ENCODE results near the gene DSP. TPM values are rescaled to one million over a fixed set of nuclear protein-coding genes. Genes with fewer than 3 reads are reported as not detected.

The DSP gene
- total RNA-seq, 1 experiment from 2014 or later, result 76.1 TPM

DNA sequence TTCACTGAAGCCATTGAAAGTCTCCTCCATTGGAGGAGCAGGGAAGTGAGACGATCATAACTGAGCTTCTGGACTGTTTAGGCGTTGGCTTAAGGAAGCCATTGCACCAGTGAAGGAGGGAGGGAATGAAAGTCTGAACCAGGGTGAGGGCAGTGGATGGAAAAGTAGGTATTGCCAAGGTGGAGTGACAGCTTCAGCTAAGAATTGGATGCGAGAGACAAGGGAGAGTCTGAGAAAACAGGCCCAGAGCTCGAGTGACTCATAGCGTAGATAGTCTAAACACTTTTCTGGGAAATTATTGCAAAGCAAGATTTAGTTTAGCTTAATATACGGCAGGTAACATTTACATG lies 4.5 kb downstream of the DSP start (continued):
- TF ChIP-seq ZNF232 (CRISPR knock-in tag; IDR thresholded peaks at IDR 0.05), result no peak
- TF ChIP-seq TEAD1 (CRISPR knock-in tag; IDR thresholded peaks at IDR 0.05), result no peak
- TF ChIP-seq GTF2I (CRISPR knock-in tag; conservative IDR thresholded peaks at IDR 0.05), result no peak
- TF ChIP-seq, protein P1, sequence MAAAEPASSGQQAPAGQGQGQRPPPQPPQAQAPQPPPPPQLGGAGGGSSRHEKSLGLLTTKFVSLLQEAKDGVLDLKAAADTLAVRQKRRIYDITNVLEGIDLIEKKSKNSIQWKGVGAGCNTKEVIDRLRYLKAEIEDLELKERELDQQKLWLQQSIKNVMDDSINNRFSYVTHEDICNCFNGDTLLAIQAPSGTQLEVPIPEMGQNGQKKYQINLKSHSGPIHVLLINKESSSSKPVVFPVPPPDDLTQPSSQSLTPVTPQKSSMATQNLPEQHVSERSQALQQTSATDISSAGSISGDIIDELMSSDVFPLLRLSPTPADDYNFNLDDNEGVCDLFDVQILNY (CRISPR knock-in tag; IDR thresholded peaks at IDR 0.05), result no peak
- TF ChIP-seq RORB (CRISPR knock-in tag; IDR thresholded peaks at IDR 0.05), result no peak

DNA sequence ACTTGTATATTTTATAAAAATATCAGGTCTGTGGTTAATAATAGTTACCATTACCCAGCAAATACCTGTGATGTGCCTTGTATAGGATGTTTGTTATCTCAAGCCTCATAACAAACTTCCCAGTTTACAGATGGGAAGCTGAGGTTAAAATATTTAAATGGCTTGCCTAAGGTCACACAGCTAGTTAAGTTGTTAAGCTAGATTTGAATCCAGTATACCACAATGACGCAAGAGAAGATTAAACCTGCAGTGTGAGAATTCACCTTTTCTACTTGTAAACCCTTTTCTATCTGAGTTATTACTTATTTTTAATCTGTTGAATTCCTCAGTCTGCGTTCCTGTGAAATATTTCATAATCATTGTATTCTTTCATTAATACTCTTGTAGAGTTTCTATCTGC lies 4.9 kb downstream of the DSP start:
- TF ChIP-seq FOXK1 (CRISPR knock-in tag; IDR thresholded peaks at IDR 0.05), result no peak
- TF ChIP-seq, protein P2, sequence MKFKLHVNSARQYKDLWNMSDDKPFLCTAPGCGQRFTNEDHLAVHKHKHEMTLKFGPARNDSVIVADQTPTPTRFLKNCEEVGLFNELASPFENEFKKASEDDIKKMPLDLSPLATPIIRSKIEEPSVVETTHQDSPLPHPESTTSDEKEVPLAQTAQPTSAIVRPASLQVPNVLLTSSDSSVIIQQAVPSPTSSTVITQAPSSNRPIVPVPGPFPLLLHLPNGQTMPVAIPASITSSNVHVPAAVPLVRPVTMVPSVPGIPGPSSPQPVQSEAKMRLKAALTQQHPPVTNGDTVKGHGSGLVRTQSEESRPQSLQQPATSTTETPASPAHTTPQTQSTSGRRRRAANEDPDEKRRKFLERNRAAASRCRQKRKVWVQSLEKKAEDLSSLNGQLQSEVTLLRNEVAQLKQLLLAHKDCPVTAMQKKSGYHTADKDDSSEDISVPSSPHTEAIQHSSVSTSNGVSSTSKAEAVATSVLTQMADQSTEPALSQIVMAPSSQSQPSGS (CRISPR knock-in tag; IDR thresholded peaks at IDR 0.05; ENCODE audit: borderline replicate concordance, low read depth), result no peak
- TF ChIP-seq SP1 (CRISPR knock-in tag; conservative IDR thresholded peaks at IDR 0.05), result no peak
- TF ChIP-seq, protein P3, sequence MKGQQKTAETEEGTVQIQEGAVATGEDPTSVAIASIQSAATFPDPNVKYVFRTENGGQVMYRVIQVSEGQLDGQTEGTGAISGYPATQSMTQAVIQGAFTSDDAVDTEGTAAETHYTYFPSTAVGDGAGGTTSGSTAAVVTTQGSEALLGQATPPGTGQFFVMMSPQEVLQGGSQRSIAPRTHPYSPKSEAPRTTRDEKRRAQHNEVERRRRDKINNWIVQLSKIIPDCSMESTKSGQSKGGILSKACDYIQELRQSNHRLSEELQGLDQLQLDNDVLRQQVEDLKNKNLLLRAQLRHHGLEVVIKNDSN (CRISPR knock-in tag; IDR thresholded peaks at IDR 0.05), result no peak
- TF ChIP-seq, protein P4, sequence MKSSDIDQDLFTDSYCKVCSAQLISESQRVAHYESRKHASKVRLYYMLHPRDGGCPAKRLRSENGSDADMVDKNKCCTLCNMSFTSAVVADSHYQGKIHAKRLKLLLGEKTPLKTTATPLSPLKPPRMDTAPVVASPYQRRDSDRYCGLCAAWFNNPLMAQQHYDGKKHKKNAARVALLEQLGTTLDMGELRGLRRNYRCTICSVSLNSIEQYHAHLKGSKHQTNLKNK (CRISPR knock-in tag; IDR thresholded peaks at IDR 0.05), result no peak
- TF ChIP-seq OVOL2 (CRISPR knock-in tag; IDR thresholded peaks at IDR 0.05; ENCODE audit: borderline replicate concordance), result no peak
- TF ChIP-seq EMX1 (CRISPR knock-in tag; IDR thresholded peaks at IDR 0.05), result no peak
- TF ChIP-seq NFYB (CRISPR knock-in tag; conservative IDR thresholded peaks at IDR 0.05; ENCODE audit: low read depth), result no peak
- TF ChIP-seq RELA (CRISPR knock-in tag; IDR thresholded peaks at IDR 0.05; ENCODE audit: borderline replicate concordance), result no peak
- TF ChIP-seq, protein P5, sequence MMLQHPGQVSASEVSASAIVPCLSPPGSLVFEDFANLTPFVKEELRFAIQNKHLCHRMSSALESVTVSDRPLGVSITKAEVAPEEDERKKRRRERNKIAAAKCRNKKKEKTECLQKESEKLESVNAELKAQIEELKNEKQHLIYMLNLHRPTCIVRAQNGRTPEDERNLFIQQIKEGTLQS (CRISPR knock-in tag; conservative IDR thresholded peaks at IDR 0.05), result no peak
- TF ChIP-seq ZNF423 (CRISPR knock-in tag; IDR thresholded peaks at IDR 0.05), result no peak
- TF ChIP-seq, protein P6, sequence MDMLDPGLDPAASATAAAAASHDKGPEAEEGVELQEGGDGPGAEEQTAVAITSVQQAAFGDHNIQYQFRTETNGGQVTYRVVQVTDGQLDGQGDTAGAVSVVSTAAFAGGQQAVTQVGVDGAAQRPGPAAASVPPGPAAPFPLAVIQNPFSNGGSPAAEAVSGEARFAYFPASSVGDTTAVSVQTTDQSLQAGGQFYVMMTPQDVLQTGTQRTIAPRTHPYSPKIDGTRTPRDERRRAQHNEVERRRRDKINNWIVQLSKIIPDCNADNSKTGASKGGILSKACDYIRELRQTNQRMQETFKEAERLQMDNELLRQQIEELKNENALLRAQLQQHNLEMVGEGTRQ (CRISPR knock-in tag; IDR thresholded peaks at IDR 0.05), result no peak
- no peak for TF ChIP-seq ZNF232 (CRISPR knock-in tag; IDR thresholded peaks at IDR 0.05)
- TF ChIP-seq FOXP1 (CRISPR knock-in tag; IDR thresholded peaks at IDR 0.05; ENCODE audit: borderline replicate concordance), result no peak
- TF ChIP-seq, protein P7, sequence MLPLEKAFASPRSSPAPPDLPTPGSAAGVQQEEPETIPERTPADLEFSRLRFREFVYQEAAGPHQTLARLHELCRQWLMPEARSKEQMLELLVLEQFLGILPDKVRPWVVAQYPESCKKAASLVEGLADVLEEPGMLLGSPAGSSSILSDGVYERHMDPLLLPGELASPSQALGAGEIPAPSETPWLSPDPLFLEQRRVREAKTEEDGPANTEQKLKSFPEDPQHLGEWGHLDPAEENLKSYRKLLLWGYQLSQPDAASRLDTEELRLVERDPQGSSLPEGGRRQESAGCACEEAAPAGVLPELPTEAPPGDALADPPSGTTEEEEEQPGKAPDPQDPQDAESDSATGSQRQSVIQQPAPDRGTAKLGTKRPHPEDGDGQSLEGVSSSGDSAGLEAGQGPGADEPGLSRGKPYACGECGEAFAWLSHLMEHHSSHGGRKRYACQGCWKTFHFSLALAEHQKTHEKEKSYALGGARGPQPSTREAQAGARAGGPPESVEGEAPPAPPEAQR (CRISPR knock-in tag; IDR thresholded peaks at IDR 0.05), result no peak
- no peak for TF ChIP-seq TP53 (CRISPR knock-in tag; IDR thresholded peaks at IDR 0.05)
- TF ChIP-seq, protein P8, sequence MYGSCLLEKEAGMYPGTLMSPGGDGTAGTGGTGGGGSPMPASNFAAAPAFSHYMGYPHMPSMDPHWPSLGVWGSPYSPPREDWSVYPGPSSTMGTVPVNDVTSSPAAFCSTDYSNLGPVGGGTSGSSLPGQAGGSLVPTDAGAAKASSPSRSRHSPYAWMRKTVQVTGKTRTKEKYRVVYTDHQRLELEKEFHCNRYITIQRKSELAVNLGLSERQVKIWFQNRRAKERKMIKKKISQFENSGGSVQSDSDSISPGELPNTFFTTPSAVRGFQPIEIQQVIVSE (CRISPR knock-in tag; IDR thresholded peaks at IDR 0.05; ENCODE audit: borderline replicate concordance), result no peak
- ATAC-seq, result no peak
- Mint-ChIP-seq H3K27me3 (ENCODE audit: low read depth) (peaks cover 7% of the 10 kb centered on the region), H3K36me3 (0 out of 2 replicates have a peak, but pooled peaks cover 3% of the 10 kb centered on the region), H3K4me1 (peaks cover 50% of the 10 kb centered on the region), H3K9me3 (no peaks in the 10 kb centered on the region), H3K4me3 (no peak overlapping the region), H3K27ac (no peak overlapping the region)
- no peak for DNase-seq (ENCODE audit: low spot score)
- CTCF ChIA-PET, result interaction anchor here (1.3 kb wide), 1 partner anchor 69 kb away, joined by 5 read pairs; no protein-coding TSS in a partner anchor
- POLR2A ChIA-PET, result no interaction called here
